Fibroblast of the aortic adventitia (primary cell): Measurements from ENCODE around the gene SLC6A18. TPM values are rescaled to one million over a fixed set of nuclear protein-coding genes. Genes with fewer than 3 reads are reported as not detected.

Experiments
- DNase-seq: peaks from one replicate; pipeline ENCODE4 v3.0.0-alpha.2; 2010; ENCODE audit warnings: low read depth
- H3K4me3 ChIP-seq: 2 replicates; pipeline ENCODE4 v1.5.1; 2011; ENCODE audit warnings: low read depth, mild to moderate bottlenecking, control low read depth, low read length, moderate library complexity
- CTCF ChIP-seq: IDR thresholded peaks from 2 replicates; pipeline ENCODE4 v1.5.1; 2011; ENCODE audit warnings: mild to moderate bottlenecking, low read length, control low read depth, inconsistent platforms; ENCODE audit not compliant: insufficient read depth
- total RNA-seq: library from RNA; depleted of rRNA; stranded (reverse); fragments of >200 nt; gene quantifications from 2 replicates; pipeline ENCODE4 v1.2.3, GENCODE V29; 2012; ENCODE audit warnings: low replicate concordance

SLC6A18 gene
- total RNA-seq, 1 donor = not detected

- no peak overlapping the region for H3K4me3 ChIP-seq
- DNase-seq = no peak
- no peak for TF ChIP-seq CTCF
These were observed 32.1 kb upstream of the SLC6A18 start for GRCh38 chr5:1192971-1193590.

- TF ChIP-seq CTCF = no peak
- no peak for DNase-seq
- no peak overlapping the region for H3K4me3 ChIP-seq
These were observed 31.6 kb upstream of the SLC6A18 start for GRCh38 chr5:1193591-1193985.

- TF ChIP-seq CTCF = no peak
- DNase-seq = no peak
- no peak overlapping the region for H3K4me3 ChIP-seq
These were observed 30.8 kb upstream of the SLC6A18 start for GRCh38 chr5:1194378-1194777.

- DNase-seq = no peak
- no peak overlapping the region for H3K4me3 ChIP-seq
- no peak for TF ChIP-seq CTCF
These were observed 29.7 kb upstream of the SLC6A18 start for GRCh38 chr5:1195439-1195838.

- H3K4me3 ChIP-seq = no peak overlapping the region
- no peak for DNase-seq
- no peak for TF ChIP-seq CTCF
These were observed 29.3 kb upstream of the SLC6A18 start for GRCh38 chr5:1195916-1196315.

GRCh38 chr5:1196562-1196961 lies 28.6 kb upstream of the SLC6A18 start:
- DNase-seq = no peak
- TF ChIP-seq CTCF = no peak
- H3K4me3 ChIP-seq = no peak overlapping the region
